GM23248 (cell line): ENCODE measurements around the gene TH.

ENCODE experiments used
- EZH2 ChIP-seq: fragments of 200-600 bp; sonication (generic); IDR thresholded peaks from 2 replicates; pipeline ENCODE4 v1.6.1; 2018; ENCODE audit warnings: antibody characterized with exemption, mild to moderate bottlenecking; ENCODE audit not compliant: insufficient read depth, poor library complexity, severe bottlenecking
- EZH2phosphoT487 ChIP-seq: fragments of 200-600 bp; sonication (generic); IDR thresholded peaks from 2 replicates; pipeline ENCODE4 v1.6.1; 2018; ENCODE audit warnings: antibody characterized with exemption, moderate library complexity, mild to moderate bottlenecking, low read depth; ENCODE audit not compliant: insufficient read depth

GRCh38 chr11:2131371-2132236 is 40.0 kb downstream of the TH start:
- no peak for TF ChIP-seq EZH2
- TF ChIP-seq EZH2phosphoT487, result no peak
